HG03103 (cell line): Measurements from ENCODE around the gene RFTN1.

ENCODE experiments used
- ATAC-seq: cut with Tn5 transposase; IDR thresholded peaks from one replicate; pipeline ENCODE4 v1.9.1; 2021; ENCODE audit warnings: low read depth; ENCODE audit not compliant: unreplicated experiment

RFTN1 gene

DNA sequence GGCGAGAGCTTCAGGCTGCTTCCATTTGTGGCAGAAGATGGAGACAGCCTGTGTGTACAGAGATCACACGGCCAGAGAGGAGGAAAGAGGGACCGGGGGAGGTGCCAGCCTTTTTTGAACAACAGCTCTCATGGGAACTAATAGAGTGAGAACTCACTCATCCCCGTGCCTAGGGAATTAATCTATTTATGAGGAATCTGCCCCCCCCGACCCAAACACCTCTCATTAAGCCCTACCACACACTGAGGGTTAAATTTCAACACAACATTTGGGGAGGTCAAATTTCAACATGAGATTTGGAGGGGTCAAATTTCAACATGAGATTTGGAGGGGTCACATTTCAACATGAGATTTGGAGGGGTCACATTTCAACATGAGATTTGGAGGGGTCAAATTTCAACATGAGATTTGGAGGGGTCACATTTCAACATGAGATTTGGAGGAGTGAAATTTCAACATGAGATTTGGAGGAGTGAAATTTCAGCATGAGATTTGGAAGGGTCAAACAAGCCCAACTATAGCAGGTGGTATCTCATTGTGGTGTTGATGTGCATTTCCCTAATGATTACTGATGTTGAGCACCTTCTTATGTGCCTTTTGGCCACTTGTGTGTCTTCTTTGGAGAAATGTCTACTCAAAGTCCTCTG, 20.6 kb upstream of the RFTN1 start:
- no peak for ATAC-seq

DNA sequence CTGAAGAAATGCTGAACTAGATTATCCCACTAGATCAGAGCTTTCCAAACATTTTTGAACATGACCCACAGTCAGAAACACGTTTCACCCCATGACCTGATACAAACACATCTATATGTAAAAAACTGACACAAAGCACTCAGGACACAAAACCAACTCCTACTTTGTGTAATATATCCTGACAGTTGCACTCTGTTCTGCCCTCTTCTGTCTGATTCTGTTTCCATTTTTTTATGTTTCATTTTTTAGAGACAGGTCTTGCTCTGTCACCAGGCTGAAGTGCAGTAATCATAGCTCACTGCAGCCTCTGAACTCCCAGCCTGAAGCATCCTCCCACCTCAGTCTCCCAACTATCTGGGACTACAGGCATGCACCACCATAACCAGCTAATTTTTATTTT, 15.8 kb upstream of the RFTN1 start:
- no peak for ATAC-seq

DNA sequence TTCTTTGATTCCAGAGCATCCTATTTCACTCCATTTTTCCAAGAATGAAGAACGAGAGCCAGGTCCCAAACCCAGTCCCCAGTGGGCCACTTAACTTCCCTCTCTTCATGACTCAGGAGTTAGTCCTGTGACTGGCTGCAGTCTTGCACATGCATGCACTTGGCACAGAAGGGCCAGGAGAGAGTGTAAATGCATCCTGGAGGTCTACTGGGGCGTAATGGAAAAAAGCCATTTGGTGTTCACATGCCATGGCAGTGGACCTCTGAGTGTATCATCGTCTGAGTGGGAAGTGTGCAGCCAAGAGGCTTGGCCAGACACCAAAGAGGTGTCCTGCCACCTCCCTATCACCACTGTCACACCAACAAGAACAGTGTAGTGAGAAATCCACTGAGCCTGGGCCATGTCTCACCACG, 15.1 kb upstream of the RFTN1 start:
- ATAC-seq: no peak

DNA sequence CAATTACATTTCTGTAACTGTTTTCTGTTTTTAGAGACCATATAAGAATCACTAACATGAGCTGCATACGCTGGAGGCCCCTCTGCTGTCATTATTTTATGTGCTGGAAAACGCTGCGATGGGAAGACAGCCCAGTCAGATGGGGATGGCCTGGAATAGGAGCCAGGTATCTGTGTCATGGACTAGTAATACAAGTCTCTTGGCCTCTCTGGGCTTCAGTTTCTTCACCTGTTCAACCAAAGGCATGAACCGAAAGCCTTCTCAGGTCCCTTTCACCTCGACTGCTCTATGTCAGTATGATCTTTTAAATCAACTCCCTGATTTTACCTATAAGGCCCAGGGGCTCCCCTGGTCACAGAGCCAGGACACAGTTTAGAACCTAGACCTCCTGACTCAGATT, 14.6 kb upstream of the RFTN1 start:
- ATAC-seq: no peak

DNA sequence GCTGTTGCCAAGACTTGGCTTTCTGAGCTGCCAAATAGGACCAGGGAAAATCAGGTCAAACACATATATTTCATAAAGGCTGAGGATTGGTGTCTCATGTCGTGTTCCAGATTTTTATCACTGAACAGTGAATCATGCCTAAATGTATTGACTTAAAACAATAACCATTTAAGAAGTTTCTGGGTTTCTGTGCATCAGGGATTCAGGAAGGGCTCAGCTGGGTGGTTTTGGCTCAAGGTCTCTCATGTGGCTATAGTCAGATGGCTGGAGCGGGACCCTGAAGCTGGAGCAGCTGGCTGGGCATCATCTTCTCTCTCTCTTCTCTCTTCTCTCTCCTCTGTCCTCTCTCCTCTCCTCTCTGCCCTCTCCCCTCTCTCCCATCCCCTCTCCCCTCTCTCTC, 10.7 kb upstream of the RFTN1 start:
- no peak for ATAC-seq

DNA sequence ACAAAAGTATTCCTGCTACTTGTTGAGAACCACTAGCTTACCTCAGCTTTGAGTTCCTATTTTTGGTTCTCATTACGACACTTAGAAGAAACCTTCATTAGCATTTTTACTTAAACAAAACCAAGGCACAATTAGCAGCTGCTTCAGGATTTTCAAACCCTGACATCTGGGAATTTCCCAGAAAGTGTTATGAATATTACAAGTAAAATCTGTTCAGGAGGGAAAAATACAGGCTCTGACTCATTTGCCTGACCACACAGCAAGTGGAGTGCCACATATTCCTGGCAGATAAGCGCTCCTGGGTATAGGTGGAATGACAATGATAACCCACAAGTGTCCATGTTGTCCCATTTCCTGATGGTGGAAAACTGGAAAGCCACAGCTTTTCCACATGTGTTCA, 10.3 kb upstream of the RFTN1 start:
- ATAC-seq: no peak

DNA sequence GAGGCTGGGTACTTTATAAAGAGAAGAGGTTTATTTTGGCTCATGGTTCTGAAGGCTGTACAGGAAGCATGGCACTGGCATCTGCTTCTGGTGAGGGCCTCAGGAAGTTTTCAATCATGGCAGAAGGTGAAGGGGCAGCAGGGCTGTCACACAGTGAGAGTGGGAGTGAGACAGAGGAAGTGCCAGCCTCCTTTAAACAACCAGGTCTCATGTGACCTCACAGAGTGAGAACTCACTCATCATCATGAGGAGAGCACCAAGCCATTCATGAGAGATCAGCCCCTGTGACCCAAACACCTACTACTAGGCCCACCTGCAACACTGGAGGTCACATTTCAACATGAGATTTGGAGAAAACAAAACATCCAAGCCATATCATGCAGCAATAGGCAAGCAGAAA, 9.3 kb upstream of the RFTN1 start:
- no peak for ATAC-seq

DNA sequence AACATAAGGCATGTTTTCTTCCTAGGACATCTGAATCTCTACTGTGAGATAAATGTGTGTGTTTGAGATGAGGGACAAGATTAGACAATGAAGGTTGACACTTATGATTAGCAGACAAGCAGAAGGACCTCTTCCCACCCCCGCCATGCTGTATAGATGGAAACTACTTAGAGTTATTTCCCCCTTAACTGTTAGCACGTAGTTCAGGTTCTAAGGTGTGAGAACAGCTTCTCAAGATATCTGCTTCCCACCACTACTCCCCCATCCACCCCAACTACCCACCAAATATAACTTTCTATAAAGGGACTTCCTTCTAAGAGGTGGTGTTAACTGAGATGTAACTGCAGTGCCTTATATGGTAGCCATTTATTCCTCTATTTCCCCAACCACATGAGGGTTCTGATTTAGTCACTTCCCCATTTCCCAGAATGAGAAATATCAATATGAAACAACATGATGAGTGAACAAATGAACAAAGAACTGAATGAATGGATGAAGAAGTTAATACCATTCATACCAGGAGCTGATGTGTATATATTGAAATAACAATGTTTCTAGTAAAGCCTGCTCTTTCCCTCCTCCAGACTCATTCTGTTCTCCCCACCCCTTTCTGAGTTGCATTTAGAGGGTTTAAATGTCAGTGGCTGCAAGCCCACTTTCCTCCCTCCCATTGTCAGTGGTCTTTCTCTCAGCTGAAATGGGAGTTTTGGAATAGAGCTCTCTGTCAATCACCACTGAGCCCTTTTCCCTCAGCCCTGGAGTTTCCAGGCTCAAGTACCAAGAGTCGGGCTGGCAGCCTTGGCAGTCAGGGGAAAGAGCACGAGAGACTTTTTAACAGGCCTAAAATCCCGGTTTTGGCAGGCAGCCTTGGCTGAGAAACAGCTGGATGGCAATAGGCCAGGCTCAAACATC, 7.7 kb upstream of the RFTN1 start:
- ATAC-seq: peak; percentile 46

DNA sequence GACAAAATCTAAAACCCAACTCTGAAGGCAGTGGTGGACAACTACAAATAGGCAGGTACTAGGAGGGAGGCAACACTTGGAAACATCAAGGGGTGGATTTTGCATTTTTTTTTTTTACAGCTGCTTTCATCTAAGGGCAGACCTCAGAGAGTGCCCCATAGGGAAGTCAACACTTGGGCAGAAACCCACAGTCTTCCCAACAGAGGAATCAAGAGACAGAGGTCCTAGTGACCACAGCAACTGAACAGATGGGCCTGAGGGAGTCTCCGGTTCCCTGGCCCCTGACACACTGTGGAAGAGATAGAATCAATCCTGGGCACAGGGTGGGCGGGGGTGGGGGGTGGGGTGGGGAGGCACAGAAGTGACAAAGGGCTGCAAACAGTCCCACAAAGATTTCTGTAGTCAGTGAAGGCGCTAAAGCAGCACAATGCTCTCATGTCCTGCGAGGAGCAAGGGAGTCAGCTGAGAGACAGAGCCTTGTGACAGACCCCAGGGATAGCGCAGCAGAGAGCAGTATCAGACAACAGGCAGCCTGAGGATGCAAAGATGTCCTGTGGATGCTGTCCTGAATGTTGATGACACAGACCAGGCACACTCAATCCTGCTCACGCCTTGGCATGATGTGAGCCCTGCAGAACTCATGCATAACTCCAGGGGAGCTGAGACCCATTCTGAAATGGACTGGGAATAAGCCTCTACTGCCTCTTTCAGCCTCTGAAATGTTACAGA, 6.9 kb upstream of the RFTN1 start:
- no peak for ATAC-seq

DNA sequence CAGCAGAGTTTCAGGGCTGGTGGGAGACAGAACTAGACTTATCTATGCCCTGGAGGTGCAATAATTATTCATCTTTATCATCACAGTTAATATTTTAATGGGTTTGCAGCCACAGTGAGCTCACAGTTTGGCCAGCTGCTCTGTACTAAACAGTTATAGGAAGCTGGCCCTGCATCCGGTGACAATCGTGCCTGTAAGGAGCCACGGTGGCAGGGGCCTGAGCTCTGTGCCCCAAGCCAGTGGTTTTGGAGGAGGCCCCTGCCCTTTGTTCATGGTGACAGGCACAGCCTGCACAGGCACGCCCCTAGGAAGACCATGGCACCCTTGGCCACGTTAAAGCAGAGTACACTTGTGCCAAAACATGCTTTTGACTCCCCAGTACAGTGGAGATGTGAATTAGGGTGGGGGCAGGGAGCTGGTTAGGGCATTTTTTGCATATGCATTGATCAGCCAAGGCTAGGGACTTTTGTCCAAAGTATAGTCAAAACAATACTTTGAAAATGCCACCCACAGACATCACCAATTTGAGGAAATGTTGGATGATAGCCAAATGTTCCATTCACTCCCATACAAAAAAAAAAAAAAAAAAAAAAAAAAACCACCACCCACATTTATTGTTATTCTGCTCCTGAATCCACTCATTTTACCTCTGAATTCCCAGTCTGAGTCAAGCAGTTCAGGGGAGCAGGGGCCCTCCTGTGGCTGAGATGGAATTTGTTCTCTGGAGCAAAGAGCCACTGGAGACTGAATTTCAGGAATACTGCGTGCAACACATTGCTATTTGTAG, 3.4 kb upstream of the RFTN1 start:
- ATAC-seq: no peak

DNA sequence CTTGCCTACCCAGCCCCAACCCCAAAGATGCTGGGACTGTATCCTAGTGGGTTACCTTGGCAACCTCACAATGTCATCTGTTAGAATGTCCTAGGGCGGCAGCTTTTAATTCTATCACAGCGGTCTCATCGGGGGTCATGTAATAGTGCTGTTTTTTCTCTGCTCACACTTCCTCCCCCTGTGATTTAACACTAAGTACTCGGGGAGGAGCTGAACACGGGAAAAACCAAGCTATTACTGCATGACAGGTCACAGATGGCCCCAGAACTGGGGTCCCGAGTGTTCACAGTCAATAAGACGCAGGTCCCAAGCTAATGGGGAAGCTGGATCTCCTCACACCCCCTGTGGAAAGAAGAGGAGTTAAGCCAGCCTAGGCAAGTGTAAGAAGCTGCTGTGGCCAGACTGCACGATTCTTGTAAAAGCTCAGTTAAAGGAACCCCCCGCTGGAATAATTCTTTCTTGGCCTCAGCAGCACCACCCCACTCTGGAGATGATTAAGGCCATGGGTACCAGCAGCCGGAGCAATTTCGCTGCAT, 2.5 kb upstream of the RFTN1 start:
- ATAC-seq: no peak

DNA sequence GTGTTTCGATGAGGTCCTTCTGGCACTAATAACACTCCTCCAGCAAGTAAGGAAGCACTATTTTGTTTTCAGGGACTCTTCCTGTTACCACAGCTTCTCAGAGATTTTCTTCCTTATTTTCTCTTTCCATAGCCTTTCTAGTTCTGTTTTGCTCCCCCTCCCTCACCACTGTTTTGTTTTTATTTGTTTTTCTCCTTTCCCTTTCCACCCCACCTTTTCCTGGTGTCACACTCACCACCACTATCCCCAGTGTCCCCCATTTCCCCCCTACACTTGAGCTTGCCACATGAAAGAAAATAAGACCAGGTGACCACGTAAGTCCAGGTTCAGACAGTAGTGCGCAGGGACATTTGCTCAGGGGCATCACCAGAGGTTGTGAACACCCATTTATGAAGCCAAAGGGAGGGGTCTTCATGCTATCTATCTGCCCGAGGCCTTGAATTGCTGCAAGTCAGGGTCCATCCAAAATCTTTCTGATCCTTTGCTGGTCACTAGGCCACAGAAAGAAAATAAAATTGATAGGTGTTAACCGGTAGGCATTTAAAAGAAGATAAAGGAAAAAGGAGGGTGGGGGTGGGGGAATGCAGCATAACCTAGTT, 1.4 kb upstream of the RFTN1 start:
- ATAC-seq: no peak

DNA sequence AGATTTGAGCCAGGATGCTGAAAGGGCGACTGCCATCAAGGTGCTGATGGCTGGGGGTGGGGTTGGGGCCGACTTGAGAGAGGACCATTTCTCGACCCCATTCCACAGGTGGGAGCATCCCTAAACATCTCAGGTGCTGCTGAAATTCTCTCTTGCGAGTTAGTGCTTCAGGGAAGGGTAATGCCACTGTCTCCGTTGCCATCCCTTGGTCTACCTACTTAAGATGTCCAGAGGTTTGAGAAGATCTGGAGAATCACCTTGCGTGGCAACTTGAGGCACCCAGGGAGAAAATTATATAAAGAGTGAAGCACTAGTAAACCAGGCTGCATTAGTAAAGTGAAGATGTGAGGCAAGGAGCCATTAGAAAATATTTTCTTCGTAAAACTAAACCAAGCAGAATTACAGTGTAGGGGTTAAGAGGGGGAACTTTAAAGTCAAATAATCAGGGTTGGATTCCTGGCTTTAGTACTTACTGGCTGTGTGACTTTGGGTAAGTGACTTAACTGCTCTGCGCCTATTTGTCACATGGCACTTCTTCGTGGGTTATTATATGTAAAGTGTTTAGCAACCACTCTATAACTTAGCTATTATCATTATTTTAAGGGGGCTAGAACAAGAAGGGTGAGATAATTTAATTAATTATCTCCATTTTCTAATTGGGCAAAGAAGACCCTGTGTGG, 662 bp upstream of the RFTN1 start:
- ATAC-seq: no peak

DNA sequence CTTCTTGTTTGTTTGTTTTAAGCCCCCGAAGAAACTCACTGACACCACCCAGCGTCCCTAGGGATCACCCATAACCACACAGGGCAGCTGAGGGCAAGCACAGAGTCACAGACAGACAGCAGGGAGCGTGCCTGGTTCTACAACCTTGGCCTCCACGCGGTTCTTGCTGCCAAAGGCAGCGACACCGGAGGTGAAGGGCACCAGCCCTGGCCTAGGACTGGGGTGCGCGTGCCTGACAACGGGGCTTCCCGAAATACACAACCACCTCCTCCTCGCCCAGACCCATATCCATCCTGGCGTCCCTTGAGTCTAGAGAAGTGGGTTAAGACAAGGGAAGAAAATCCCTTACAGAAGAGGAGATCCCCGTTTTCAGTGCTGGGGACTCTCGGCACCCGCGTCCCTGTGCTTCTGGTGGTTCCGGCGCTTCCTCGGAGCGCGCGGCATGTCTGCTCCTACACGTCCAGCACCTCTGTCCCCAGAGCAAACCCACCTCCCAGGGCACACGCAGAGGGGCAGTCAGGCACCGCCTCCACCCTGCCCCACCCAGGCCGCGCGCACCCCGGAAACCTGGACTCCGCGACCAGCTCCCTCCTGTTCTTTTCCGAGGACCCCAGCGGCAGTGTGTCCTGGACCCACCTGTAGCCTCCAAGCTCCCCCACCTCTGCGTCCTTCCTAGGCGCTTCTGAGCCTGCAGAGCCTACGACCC, 911 bp downstream of the RFTN1 start:
- peak; percentile 3 for ATAC-seq

DNA sequence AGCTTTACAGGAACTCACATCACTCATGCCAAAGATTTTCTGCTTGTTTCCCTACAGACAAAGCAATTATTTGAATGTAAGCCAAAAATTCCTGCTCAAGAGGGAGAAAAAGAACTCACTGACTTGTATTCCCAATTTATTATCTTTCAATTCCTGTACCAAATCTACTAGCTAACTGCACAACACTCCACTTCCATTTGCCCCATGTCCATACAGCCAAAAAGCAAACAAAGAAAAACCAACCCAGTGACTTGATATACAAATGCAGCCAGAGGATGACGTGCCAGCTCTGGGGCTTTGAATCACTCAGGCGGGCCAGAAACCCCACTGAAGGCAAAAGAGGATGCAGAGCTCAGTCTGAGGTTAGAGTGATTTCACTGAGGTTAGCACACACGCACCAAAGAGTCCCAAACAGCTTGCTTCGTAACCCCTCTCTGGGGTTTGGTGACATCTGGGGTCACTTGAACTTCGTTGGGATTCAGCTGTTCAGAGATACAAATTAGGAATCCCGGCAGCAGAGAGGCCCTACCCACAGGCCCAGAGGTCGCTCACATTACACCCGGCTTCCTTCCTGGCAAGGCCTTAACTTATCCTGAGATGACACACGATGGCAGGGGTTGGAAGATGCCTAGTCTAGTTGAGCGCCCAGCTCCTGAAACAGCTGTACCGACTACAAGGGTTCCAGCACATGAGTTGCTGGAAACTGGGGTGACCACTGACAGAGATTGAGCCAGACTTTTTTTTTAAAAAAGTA, 1.6 kb downstream of the RFTN1 start:
- peak; percentile 43 for ATAC-seq

DNA sequence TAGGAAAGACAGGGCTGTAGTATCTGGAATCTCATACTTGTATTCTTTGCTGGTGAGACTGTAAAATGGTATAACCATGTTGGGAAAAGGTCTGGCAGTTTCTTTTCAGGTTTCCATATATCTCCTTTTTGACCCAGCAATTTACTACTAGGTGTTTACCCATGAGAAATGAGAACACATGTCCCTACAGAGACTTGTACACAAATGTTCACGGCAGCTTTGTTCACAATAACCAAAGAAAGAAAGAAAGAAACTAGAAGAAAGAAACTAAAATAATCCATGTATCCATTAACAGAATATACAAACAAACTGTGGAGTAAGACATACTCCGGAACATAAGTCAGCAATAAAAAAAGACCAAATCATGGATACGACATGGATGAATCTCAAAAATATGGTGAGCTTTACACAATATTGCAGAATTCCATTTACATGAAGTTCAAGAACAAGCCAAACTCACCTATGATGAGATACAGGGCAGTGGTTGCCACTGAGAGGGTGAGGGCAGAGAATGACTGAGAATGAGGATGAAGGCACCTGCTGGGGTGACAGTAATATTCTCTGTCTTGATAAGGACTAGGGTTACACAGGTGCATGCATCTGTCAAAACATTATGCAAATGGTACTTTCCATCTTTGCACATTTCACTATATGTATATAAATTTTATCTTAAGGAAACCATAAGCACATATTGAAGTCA, 2.7 kb downstream of the RFTN1 start:
- no peak for ATAC-seq
